H9 (cell line): ENCODE measurements around the gene LDHD. TPM values are rescaled to one million over a fixed set of nuclear protein-coding genes. Genes with fewer than 3 reads are reported as not detected.

Experiments used
- DNase-seq: peaks from one replicate; pipeline ENCODE4 v3.0.0-alpha.2; 2017
- H2AFZ ChIP-seq: one replicate; pipeline ENCODE4 v1.6.1; 2013; ENCODE audit warnings: mild to moderate bottlenecking, low read length, control low read depth, moderate library complexity
- H2AK5ac ChIP-seq: 2 replicates; pipeline ENCODE4 v1.6.1; 2013; ENCODE audit warnings: low read length, control low read depth, mixed read lengths; ENCODE audit not compliant: insufficient read length
- H2BK120ac ChIP-seq: one replicate; pipeline ENCODE4 v1.6.1; 2013; ENCODE audit warnings: low read depth, mild to moderate bottlenecking, low read length, control low read depth, inconsistent platforms; ENCODE audit not compliant: poor library complexity, severe bottlenecking
- H2BK12ac ChIP-seq: 2 replicates; pipeline ENCODE4 v1.6.1; 2013; ENCODE audit warnings: low read length, control low read depth, mixed read lengths, low read depth; ENCODE audit not compliant: insufficient read length
- H2BK15ac ChIP-seq: 2 replicates; pipeline ENCODE4 v1.6.1; 2013; ENCODE audit warnings: low read depth, low read length, control low read depth
- H2BK20ac ChIP-seq: one replicate; pipeline ENCODE4 v1.6.1; 2013; ENCODE audit warnings: low read depth, mild to moderate bottlenecking, low read length, control low read depth, inconsistent platforms; ENCODE audit not compliant: poor library complexity, severe bottlenecking
- H2BK5ac ChIP-seq: 2 replicates; pipeline ENCODE4 v1.6.1; 2013; ENCODE audit warnings: low read length, control low read depth, mixed read lengths; ENCODE audit not compliant: insufficient read length
- H3K14ac ChIP-seq: 2 replicates; pipeline ENCODE4 v1.6.1; 2013; ENCODE audit warnings: low read length, control low read depth; ENCODE audit not compliant: insufficient read depth
- H3K18ac ChIP-seq: 2 replicates; pipeline ENCODE4 v1.6.1; 2013; ENCODE audit warnings: low read depth, mild to moderate bottlenecking, mixed read lengths, low read length, control low read depth; ENCODE audit not compliant: insufficient read length
- H3K23ac ChIP-seq: 2 replicates; pipeline ENCODE4 v1.6.1; 2013; ENCODE audit warnings: low read length, control low read depth, mixed read lengths, low read depth; ENCODE audit not compliant: insufficient read length
- H3K23me2 ChIP-seq: 2 replicates; pipeline ENCODE4 v1.6.1; 2013; ENCODE audit warnings: low read depth, mild to moderate bottlenecking, mixed read lengths, low read length, control low read depth; ENCODE audit not compliant: insufficient read length, poor library complexity, severe bottlenecking
- H3K27ac ChIP-seq: 2 replicates; pipeline ENCODE4 v1.5.1; 2013; ENCODE audit warnings: low read length, control low read depth, mixed read lengths, low read depth; ENCODE audit not compliant: insufficient read length
- H3K27me3 ChIP-seq: 2 replicates; pipeline ENCODE4 v1.6.1; 2013; ENCODE audit warnings: low read length, control low read depth, inconsistent platforms; ENCODE audit not compliant: insufficient read depth
- H3K4ac ChIP-seq: 2 replicates; pipeline ENCODE4 v1.6.1; 2013; ENCODE audit warnings: low read depth, mild to moderate bottlenecking, control low read depth, inconsistent platforms, low read length, moderate library complexity
- H3K4me1 ChIP-seq: 2 replicates; pipeline ENCODE4 v1.6.1; 2013; ENCODE audit warnings: low read length, control low read depth, inconsistent platforms; ENCODE audit not compliant: insufficient read depth
- H3K4me2 ChIP-seq: 2 replicates; pipeline ENCODE4 v1.6.1; 2013; ENCODE audit warnings: low read length, control low read depth, mixed read lengths; ENCODE audit not compliant: insufficient read length, insufficient read depth
- H3K56ac ChIP-seq: 2 replicates; pipeline ENCODE4 v1.6.1; 2013; ENCODE audit warnings: low read depth, mild to moderate bottlenecking, mixed read lengths, low read length, control low read depth; ENCODE audit not compliant: insufficient read length
- H3K79me1 ChIP-seq: 2 replicates; pipeline ENCODE4 v1.6.1; 2013; ENCODE audit warnings: low read depth, mild to moderate bottlenecking, moderate library complexity, low read length, control low read depth, inconsistent platforms; ENCODE audit not compliant: insufficient read depth, poor library complexity, severe bottlenecking
- H3K79me2 ChIP-seq: 2 replicates; pipeline ENCODE4 v1.6.1; 2013; ENCODE audit warnings: low read length, control low read depth, inconsistent platforms; ENCODE audit not compliant: insufficient read depth
- H3K9ac ChIP-seq: 2 replicates; pipeline ENCODE4 v1.6.1; 2013; ENCODE audit warnings: low read length, control low read depth, mixed read lengths; ENCODE audit not compliant: insufficient read length; ENCODE audit errors: extremely low read depth
- H3K9me3 ChIP-seq: one replicate; pipeline ENCODE4 v1.6.1; 2013; ENCODE audit warnings: low read depth, low read length, inconsistent platforms; ENCODE audit not compliant: control insufficient read depth
- H3T11ph ChIP-seq: one replicate; pipeline ENCODE4 v1.6.1; 2013; ENCODE audit warnings: mild to moderate bottlenecking, low read length, control low read depth, inconsistent platforms
- H4K20me1 ChIP-seq: one replicate; pipeline ENCODE4 v1.6.1; 2013; ENCODE audit not compliant: control insufficient read depth, insufficient read length, insufficient read depth
- H4K5ac ChIP-seq: 2 replicates; pipeline ENCODE4 v1.6.1; 2013; ENCODE audit warnings: low read depth, mild to moderate bottlenecking, mixed read lengths, low read length, control low read depth; ENCODE audit not compliant: insufficient read length
- H4K8ac ChIP-seq: replicated peaks from 2 replicates; pipeline ENCODE4 v1.6.1; 2013; ENCODE audit warnings: low read length, control low read depth, mixed read lengths, low read depth; ENCODE audit not compliant: insufficient read length
- H4K91ac ChIP-seq: 2 replicates; pipeline ENCODE4 v1.6.1; 2013; ENCODE audit warnings: low read depth, mild to moderate bottlenecking, moderate library complexity, mixed read lengths, low read length, control low read depth; ENCODE audit not compliant: insufficient read length
- H3K27ac Mint-ChIP-seq, 3 experiments: 2 replicates in 2 of 3; 3 replicates in 1 of 3; pipeline ENCODE4 v1.8.0; 2020 to 2021; ENCODE audit warnings: mixed read lengths in 3 of 3, mild to moderate bottlenecking in 1 of 3, moderate library complexity in 1 of 3
- H3K27me3 Mint-ChIP-seq: 2 replicates; pipeline ENCODE4 v1.8.0; 2021; ENCODE audit warnings: low read depth, mild to moderate bottlenecking, moderate library complexity, mixed read lengths
- H3K36me3 Mint-ChIP-seq, 3 experiments: 2 replicates in 2 of 3; 3 replicates in 1 of 3; pipeline ENCODE4 v1.8.0; 2020 to 2021; ENCODE audit warnings: low read depth in 3 of 3, mixed read lengths in 3 of 3; ENCODE audit not compliant: insufficient read depth in 1 of 3
- H3K4me1 Mint-ChIP-seq, 2 experiments: 2 replicates each; pipeline ENCODE4 v1.8.0; 2020; ENCODE audit warnings: mixed read lengths in 2 of 2
- H3K4me3 Mint-ChIP-seq, 2 experiments: 2 replicates in 1 of 2; 3 replicates in 1 of 2; pipeline ENCODE4 v1.8.0; 2020 to 2021; ENCODE audit warnings: mild to moderate bottlenecking in 2 of 2, mixed read lengths in 2 of 2, moderate library complexity in 1 of 2
- H3K9me3 Mint-ChIP-seq, 2 experiments: 2 replicates in 1 of 2; 3 replicates in 1 of 2; pipeline ENCODE4 v1.8.0; 2020; ENCODE audit warnings: mild to moderate bottlenecking in 2 of 2, mixed read lengths in 2 of 2, moderate library complexity in 1 of 2
- CTCF ChIP-seq: fragments of 200-600 bp; sonication (generic); conservative IDR thresholded peaks from 3 replicates; pipeline ENCODE4 v1.8.0; 2021; ENCODE audit warnings: antibody characterized with exemption, mild to moderate bottlenecking
- WGBS: extraction: QIAGEN DNeasy Blood & Tissue Kit; methylation state at CpG from one replicate; pipeline ENCODE4 v1.1.7; 2013; ENCODE audit warnings: missing lambda C conversion rate, low lambda C conversion rate, mixed read lengths; ENCODE audit not compliant: insufficient read length; ENCODE audit errors: extremely low coverage; 5-methylcytosine and 5-hydroxymethylcytosine counted together
- total RNA-seq: library from RNA; stranded (reverse); gene quantifications from 2 replicates; pipeline ENCODE4 v1.2.1, GENCODE V29; 2021

Gene LDHD
- total RNA-seq, 1 experiment from 2014 or later, result 14.7 TPM

- no peak overlapping the region for H2BK120ac ChIP-seq
- H3K56ac ChIP-seq, result no peak overlapping the region
- H3K27me3 ChIP-seq, result no peaks in the 10 kb centered on the region
- H2BK12ac ChIP-seq, result no peak overlapping the region
- no peak overlapping the region for H4K8ac ChIP-seq
- H2AFZ ChIP-seq, result no peak overlapping the region
- H3K27ac ChIP-seq, result no peak overlapping the region
- no peaks in the 10 kb centered on the region for H4K20me1 ChIP-seq
- peaks cover 6% of the 10 kb centered on the region; the same call in 1 of the 2 replicates for H3K4me1 ChIP-seq
- no peak overlapping the region for H2BK15ac ChIP-seq
- DNase-seq, result no peak
- no peak overlapping the region for H2BK5ac ChIP-seq
- no peak overlapping the region for H4K91ac ChIP-seq
- H3K9me3 Mint-ChIP-seq, result 0 out of 5 replicates have a peak, but pooled peaks cover 0 to 3% of the 10 kb centered on the region in 2 experiments
- no peak overlapping the region for H3K9ac ChIP-seq
- no peak overlapping the region for H3K23ac ChIP-seq
- H3K4me1 Mint-ChIP-seq, result peaks cover 52 to 67% of the 10 kb centered on the region in 2 experiments
- H3K23me2 ChIP-seq, result no peaks in the 10 kb centered on the region
- H3K27me3 Mint-ChIP-seq, result peaks cover 4% of the 10 kb centered on the region; the same call in 1 of the 2 replicates
- no peak for TF ChIP-seq CTCF
- H3K9me3 ChIP-seq, result no peaks in the 10 kb centered on the region
- H3K27ac Mint-ChIP-seq, result no peak overlapping the region; a peak in 1 of 7 replicates
- no peak overlapping the region for H3K4me2 ChIP-seq
- no peak overlapping the region for H4K5ac ChIP-seq
- no peak overlapping the region for H3T11ph ChIP-seq
- H3K79me1 ChIP-seq, result no peaks in the 10 kb centered on the region
- no peak overlapping the region; the same call in 1 of the 2 replicates for H3K14ac ChIP-seq
- no peak overlapping the region for H2AK5ac ChIP-seq
- H2BK20ac ChIP-seq, result no peak overlapping the region
- no peak overlapping the region; the same call in 1 of the 2 replicates for H3K4ac ChIP-seq
- WGBS, result no CpG with 5 or more reads among the region's 20 CpGs
- peaks cover 0 to 2% (median 0%) of the 10 kb centered on the region in 3 experiments; a peak in 3 of 7 replicates for H3K36me3 Mint-ChIP-seq
- no peak overlapping the region for H3K18ac ChIP-seq
- H3K79me2 ChIP-seq, result no peaks in the 10 kb centered on the region
- H3K4me3 Mint-ChIP-seq, result no peak overlapping the region
These were observed 2.9 kb downstream of the LDHD start for GRCh38 chr16:75113541-75114121.
